NCI-H82 treated with DMSO at 0.1 percent for 48 hours (cell line): Measurements from ENCODE around the gene ARGLU1.

Source experiments
- DNase-seq: peaks from one replicate; lab custom pipeline; 2025; ENCODE audit not compliant: unreplicated experiment; lab: John Stamatoyannopoulos, UW

Gene ARGLU1

DNA sequence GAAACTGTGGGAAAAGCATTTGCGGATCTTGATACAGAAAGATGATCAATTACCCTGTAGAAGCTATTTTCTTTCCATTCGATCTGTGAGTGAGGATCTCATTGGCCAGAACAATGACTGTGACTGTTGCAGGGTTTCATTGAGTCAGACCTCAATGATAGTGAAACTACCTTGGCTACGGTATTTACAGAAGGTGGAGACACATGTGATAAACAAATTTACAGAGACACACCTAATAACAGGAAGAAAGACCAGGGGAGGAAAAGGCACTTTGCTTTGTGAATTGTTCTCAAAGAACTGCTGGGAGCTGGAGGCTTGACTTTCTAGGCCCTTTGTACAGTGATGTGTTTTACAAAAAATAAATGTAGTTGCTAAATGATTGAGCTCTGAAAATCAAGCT is 19.9 kb upstream of the ARGLU1 start:
- DNase-seq, result no peak

DNA sequence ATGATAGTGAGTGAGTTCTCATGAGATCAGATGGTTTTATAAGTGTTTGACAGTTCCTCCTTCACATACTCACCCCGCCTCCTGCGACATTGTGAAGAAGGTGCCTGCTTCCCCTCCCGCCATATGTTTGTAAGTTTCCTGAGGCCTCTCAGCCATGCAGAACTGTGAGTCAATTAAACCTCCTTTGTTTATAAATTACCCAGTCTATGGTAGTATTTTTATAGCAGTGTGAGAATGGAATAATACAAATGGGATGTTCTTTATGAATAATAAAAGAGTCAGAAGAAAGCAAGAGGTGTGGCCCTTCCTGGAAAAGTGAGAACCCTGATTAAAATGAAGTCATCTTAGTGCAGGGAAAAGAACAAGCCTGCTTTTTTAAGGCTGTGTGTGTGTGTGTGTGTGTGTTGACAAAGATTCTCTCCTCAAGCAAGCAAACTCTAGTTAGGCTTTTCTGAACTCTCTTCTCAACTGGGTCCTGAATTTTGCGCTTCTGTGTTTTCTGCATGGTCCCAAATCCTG is 18.8 kb upstream of the ARGLU1 start:
- no peak for DNase-seq

DNA sequence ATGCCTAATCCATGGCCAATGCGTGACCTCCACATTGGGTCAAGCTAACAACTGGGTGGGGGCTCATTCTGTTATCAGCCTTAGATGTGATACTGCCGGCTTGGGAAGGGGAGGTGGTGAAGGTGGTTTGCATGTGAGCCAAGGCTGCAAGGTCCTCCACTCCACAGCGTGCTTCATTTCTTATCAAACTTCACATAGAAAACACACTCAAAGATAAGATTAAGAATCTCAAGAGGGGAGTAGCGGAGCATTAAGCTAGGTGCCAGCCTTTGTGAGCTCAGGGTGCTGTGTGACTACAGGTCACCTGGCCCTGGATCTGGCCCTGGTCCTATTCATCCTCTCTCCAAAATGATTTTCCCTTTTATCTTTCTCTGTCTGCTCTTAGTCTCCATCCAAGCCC is 13.3 kb upstream of the ARGLU1 start:
- no peak for DNase-seq

GRCh38 chr13:106575896-106576295 is 8.0 kb upstream of the ARGLU1 start:
- no peak for DNase-seq

GRCh38 chr13:106573868-106574267 is 5.9 kb upstream of the ARGLU1 start:
- no peak for DNase-seq

- DNase-seq, result no peak
Observed at GRCh38 chr13:106573284-106573846, 5.4 kb upstream of the ARGLU1 start.

GRCh38 chr13:106570299-106570852 is 2.4 kb upstream of the ARGLU1 start:
- DNase-seq, result peak; percentile 75

DNA sequence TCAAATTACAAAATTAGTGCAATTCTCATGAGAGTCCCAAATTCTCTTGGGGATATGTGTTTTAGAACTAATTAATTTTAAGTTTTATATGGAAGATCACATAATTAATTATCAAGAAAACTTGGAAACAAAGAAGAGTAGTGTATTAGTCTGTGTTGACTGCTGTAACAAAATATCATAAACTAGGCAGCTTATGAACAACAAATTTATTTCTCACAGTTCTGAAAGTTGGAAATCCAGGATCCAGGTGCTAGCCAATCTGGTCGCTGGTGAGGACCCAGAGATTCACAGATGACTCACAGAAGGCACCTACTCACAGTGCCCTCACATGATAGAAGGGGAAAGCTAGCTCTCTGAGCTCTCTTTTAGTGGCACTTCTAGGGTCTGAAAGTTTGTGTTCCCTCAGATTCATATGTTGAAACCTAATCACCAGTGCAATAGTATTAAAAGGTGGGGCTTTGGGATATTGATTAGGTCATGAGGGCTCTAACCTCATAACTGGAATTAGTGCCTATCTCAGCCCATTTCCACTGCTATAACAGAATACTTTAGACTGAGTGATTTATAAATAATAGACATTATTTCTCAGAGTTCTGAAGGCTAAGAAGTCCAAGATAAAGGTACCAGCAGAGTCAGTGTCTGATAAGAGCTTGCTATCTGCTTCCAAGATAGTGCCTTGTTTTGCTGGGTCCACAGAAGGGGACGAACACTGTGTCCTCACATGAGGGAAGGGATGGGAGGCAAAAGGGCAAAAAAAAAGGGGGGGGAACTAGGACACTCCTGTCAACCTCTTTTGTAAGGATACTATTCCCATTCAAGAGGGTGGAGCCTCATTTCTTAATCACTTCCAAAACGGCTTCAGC is 1.5 kb upstream of the ARGLU1 start:
- DNase-seq, result peak; percentile 51

GRCh38 chr13:106568299-106569003 is 514 bp upstream of the ARGLU1 start:
- DNase-seq, result peak; percentile 65

- DNase-seq, result no peak
Observed at GRCh38 chr13:106566641-106567473, 1.1 kb downstream of the ARGLU1 start.

GRCh38 chr13:106565127-106565775 is 2.7 kb downstream of the ARGLU1 start:
- DNase-seq, result no peak

- no peak for DNase-seq
Observed at GRCh38 chr13:106562301-106562700, 5.6 kb downstream of the ARGLU1 start.

GRCh38 chr13:106561551-106562170 is 6.3 kb downstream of the ARGLU1 start:
- DNase-seq, result no peak

DNA sequence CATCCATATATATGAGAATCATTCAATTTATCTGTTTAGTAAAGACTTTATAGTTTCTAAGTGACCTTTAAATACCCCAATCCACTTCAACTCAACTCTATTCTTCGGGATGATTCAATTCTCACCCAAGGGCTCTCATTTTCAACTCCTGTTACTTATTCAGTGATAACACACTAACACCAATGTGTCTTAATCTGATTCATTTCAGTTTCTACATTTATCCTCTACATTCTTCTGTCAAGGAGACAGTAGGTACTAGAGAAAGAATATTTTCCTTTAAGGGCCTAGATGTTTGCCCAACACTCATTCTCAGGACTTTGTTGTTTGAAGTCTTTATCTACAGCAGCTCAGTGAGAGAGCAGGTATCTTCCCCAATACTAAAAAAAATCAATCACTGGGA is 7.1 kb downstream of the ARGLU1 start:
- no peak for DNase-seq

DNA sequence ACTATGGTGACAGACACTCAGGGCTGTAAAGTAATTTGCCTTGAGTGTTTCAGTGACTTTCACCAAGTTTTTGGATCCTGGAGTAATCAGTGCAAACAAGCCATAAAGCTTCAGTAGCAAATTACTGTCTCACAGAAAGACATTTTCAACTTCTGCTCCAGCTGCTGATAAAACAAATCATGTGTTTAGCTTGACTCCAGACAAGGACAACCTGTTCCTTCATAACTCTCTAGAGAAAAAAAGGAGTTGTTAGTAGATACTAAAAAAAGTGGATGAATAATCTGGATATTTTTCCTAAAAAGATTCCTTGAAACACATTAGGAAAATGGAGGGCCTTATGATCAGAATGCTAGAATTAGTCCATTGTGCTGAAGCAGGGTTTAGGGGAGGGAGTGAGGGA is 9.4 kb downstream of the ARGLU1 start:
- DNase-seq, result no peak

DNA sequence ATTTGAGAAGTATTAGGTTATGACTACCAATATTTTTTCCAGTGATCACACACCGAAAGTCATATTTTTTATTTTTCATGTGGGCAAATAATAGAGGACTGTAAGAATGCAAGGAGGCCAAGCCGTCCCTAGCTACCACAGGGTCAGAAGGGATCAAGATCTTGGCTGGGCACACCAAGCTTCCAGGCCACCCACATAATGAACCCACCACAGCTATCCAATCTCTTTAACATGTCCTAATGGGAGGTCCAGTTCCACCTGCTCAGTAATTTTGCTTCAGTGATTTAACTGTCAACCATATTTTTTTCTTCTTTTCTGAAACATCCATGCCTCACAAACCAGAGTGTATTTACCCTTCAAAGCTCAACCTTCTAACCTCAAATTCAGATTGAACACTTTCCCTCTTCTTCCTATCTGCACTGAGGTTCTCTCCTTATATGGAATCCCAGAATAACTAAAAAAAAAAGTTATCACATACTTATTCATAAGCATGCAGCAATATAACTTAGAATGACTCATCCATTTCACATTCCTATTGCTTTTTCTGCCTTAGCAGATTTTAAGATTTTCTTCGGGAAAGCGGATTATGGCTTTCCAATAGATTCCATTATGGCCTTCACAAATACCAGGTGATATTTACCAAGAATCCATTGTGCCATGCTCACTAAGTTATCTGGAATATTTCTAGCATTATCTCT is 12.2 kb downstream of the ARGLU1 start:
- no peak for DNase-seq

- DNase-seq, result no peak
Observed at GRCh38 chr13:106551751-106552150, 16.2 kb downstream of the ARGLU1 start.

DNA sequence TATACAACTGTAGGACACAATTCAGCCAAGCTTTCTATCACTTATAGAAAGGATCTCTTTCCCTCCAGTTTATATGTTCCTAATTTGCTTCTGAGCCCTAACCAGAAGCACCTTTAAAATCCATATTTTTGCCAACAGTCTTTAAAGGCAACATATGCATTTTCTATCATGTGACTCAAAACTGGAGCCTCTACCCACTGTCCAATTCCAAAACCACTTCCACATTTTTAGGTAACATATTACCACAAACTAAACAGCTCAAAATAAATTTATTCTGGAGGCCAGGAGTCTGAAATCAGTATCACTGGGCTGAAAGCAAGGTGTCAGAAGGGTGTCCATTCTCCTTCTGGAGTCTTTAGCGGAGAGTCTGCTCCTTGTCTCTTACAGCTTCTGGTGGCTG is 16.6 kb downstream of the ARGLU1 start:
- DNase-seq, result no peak

DNA sequence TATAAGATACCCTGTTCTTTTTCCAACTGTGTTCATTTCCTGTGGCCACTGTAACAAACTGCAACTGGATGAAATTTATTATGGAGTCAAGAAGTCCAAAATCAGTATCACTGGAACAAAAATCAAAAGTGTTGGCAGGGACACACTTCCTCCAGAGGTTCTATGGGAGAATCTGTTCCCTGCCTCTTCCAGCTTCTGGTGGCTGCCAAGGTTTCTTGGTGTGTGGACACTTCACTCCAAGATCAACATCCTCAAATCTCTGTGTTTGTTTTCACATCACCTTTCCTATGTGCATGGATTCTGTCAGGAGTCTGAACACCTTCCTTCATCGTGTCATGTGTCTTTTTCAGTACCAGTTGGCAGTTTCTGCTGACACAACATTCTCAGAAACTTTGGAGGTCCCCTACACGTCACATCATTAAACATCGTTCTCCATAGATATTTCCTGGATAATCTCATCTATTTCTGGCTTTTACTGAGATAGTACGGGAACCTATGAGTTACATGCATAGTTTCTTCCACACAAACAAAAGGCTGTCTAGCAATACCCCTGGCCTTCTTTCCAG is 17.3 kb downstream of the ARGLU1 start:
- DNase-seq, result no peak
